GM12873 (cell line): ENCODE results near the gene CEBPE.

Source experiments
- CTCF ChIP-seq: IDR thresholded peaks from 2 replicates; pipeline ENCODE4 v1.5.1; 2012; ENCODE audit warnings: low read depth, mild to moderate bottlenecking, moderate library complexity, low read length, control low read depth; ENCODE audit not compliant: insufficient read depth; ENCODE audit errors: missing control alignments

The CEBPE gene

GRCh38 chr14:23162005-23162404, 43.0 kb upstream of the CEBPE start:
- no peak for TF ChIP-seq CTCF

- no peak for TF ChIP-seq CTCF
Observed at GRCh38 chr14:23160924-23161522, 42.0 kb upstream of the CEBPE start.

DNA sequence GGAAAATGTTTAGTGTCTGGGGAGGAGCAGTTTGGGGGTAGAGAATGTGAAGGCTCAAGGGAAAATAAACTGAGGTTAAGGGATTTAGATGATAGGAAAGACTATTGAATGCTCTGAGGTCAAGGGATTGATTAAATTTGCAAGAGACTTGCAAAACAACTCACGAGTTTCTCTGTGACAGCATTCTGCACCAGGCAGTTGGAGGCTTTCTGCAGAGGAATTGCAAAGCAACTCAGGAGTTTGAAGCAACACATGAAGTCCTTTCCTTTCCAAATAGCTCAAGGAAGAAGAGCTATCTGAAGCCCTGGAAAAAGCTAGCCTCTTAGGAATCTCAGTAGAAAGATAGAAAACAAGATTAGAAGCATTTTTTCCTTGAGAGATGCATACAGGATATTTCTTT, 40.5 kb upstream of the CEBPE start:
- TF ChIP-seq CTCF = no peak

DNA sequence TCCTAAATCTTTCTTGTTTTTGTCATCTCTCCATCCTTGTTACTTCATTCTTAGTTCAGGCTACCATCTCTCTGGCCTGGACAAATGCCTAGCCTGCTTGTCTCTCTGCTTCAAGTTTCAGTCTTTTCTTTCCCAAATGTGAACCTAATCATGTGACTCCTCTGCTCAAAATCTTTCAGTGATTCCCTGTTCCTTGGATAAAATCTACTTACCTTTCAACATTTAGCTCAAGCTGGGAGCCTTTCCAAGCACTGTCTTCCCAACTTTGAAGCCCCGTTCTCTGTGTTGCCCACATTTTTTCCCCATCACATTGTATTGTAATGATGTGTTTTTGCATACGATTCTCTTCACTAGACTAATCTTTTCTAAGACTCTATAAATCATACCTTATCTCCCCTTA, 39.7 kb upstream of the CEBPE start:
- no peak for TF ChIP-seq CTCF

DNA sequence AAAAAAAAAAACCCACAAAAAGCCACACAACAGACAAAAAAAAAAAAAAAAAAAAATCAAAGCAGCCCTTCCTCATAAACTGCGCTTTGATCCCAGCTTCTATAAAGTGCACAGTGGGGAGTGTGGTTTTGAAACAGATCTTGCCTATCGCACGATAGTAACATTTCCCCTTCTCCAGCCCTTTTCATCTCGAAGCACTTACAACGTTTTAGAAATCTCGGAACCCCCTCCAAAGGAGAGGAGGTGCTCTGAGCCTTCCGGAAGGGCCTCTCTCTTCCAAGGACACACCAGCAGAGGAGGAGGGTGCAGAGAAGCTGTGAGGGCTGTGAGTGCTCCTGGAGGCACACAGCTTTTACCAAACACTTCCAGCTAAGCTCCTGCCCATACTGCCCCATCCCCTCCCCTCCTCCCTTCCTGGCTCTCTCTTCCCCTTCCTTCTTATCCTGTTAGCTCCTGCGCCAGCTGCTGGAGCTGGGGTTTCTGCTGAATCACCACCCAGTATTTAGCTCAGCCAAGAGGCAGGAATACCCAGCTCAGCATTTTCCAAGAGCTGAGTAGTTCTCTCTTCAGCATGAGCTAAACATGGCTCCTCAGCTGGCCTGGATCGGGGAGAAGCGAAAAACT, 36.0 kb upstream of the CEBPE start:
- no peak for TF ChIP-seq CTCF

GRCh38 chr14:23153851-23154796, 35.1 kb upstream of the CEBPE start:
- TF ChIP-seq CTCF = no peak

DNA sequence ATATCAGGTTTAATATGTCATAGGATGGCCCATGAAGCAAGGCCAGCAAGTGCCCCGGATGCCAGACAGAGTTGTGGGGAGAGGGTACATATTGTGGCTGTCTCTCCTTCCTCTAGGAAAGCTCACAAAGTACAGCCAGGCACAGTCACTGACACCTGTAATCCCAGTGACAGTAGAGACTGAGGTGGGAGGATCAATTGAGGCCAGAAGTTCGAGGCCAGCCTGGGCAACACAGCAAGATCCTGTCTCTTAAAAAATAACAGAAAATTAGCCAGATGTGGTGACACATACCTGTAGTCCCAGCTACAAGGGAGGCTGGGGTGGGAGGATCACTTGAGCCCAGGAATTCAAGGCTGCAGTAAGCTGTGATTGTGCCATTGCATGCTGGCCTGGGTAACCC, 32.3 kb upstream of the CEBPE start:
- no peak for TF ChIP-seq CTCF
